NCI-H2029 treated with DMSO at 0.1 percent for 48 hours (cell line): ENCODE data around the gene MYL7.

ENCODE experiments used
- DNase-seq: peaks from one replicate; lab custom pipeline; 2025; lab: John Stamatoyannopoulos, UW

Gene MYL7

GRCh38 chr7:44099669-44100068 is 41.5 kb downstream of the MYL7 start:
- no peak for DNase-seq

- DNase-seq, result no peak
These were observed 42.8 kb downstream of the MYL7 start for GRCh38 chr7:44098092-44099068.

- DNase-seq, result no peak
These were observed 43.8 kb downstream of the MYL7 start for GRCh38 chr7:44097064-44097932.

DNA sequence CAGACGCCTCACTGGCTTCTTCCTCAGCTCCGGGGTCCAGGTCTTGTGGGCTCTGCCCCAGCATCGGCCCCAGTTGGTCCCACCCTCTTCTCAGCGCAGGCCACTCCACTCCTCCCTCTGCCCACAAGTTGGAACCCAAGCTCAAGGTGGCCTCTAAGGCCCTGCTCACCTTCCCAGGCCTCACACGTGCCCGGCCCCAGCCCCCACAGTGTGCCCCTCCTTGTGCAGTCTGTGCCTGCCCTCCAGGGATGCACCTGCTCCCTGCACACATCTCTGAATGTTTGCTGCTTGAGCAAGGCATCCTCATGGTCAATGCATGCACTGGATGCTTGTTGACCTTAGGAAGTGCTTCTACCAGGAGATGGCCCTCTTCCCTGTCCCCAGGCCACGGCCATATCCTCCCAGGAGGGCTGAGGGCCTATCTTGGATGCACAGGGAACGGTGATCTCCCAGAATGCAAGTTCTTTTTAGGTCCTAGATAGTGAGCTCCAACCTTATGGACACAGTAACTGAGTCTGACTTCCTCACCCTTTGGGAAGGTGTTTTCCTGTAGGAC is 44.7 kb downstream of the MYL7 start:
- DNase-seq, result no peak

DNA sequence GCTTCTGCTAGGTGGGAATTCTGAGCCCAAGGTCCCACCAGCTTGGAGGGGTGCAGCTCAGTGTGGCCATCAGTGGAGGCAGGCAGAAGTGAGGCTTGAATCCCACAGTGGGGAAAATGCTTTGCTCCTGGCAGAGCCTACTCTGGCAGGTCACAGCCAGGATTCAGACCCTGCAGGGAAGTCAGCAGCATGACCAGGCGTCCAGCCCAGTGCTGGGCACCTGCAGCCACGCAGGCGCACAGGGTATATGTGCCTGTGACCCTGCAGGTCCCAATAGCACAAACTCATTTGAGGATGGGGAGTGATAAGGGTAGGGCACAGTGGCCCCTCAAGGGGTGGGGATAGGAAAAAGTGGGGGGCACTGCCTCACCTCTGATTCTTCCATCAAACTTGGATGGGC is 45.4 kb downstream of the MYL7 start:
- DNase-seq, result no peak

DNA sequence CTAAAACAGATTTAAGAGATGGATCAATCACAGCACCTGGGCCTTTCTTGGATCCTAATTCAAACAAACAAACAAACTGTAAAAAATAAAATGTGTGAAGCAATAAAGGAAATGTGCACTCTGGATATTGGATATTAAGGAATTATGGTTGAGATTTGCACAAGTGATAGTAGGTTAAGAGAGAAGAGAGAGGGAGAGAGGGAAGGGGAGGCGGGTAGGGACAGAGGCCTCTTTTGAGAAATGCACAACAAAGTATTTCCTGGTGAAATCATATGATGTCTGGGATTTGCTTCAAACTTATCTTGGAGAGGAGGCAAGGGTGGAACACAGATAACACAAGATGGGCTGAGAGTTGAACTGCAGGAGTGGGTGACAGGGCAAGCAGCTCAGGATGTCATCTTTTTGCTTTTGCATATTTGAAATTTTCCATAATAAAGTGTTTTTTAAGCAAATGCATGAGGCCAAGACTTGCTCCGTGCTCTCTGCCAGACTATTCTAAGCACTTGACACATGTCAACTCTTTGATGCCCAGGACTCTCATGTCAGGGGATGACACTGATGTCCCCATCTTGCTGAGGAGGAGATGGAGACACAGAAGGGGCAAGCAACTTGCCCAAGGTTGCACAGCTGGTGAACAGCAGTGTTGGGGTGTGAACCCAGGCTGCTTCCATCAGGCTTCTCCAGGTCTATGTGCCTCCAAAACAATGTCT is 46.1 kb downstream of the MYL7 start:
- DNase-seq, result no peak

DNA sequence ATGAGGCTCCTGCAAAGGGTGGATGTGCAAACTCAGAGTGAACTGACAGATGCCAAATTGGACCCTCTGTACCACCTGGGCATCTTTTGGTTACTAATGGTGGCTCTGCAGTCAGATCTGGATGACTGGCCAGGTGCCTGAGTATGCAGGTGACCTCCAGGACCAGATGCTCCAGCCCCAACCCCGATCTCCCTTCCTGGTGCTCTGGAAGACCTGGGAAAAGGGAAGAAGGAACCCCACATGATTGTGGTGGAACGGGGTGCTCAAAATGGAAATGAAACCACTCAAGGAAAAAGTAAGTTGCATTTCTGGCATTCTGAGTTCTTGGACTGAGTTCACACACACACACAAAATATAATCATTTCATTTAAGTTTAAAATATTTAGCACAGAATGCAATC is 46.8 kb downstream of the MYL7 start:
- DNase-seq, result no peak

DNA sequence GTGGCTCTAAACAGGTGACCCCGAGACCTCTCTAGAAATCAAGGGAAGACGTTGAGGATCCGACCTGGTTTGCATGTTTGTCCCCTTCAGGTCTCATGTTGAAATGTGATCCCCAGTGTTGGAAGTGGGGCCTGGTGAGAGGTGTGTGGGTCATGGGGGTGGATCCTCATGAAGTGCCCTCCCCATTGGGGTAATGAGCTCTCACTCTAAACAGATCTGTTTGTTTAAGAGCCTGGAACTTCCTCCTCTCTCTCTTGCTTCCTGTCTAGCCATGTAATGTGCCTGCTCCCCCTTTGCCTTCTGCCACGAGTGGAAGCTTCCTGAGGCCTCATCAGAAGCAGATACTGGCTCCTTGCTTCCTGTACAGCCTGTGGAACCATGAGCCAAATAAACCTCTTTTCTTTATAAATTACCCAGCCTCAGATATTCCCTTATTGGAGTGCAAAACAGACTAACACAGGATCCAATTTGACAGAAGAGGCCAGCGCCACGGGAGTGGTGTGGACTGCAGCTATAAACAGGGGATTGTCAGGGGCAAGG is 48.0 kb downstream of the MYL7 start:
- DNase-seq, result no peak
